Trophoblast cell (in vitro differentiated cells and primary cell): ENCODE results near the gene RPS21.

Experiments
- DNase-seq, 2 donors: peaks; one replicate each; pipeline ENCODE4 v3.0.0-alpha.2; 2016
- H2AFZ ChIP-seq: 2 replicates; pipeline ENCODE4 v1.6.1; 2013; ENCODE audit warnings: low read length, moderate library complexity, mild to moderate bottlenecking; ENCODE audit not compliant: insufficient read depth, poor library complexity
- H2AK5ac ChIP-seq: 2 replicates; pipeline ENCODE4 v1.6.1; 2013; ENCODE audit warnings: mild to moderate bottlenecking, low read length
- H2BK120ac ChIP-seq: 2 replicates; pipeline ENCODE4 v1.6.1; 2013; ENCODE audit warnings: low read length, mild to moderate bottlenecking, moderate library complexity; ENCODE audit not compliant: insufficient read depth, poor library complexity
- H2BK12ac ChIP-seq: 2 replicates; pipeline ENCODE4 v1.6.1; 2013; ENCODE audit warnings: mild to moderate bottlenecking, low read length, moderate library complexity
- H2BK5ac ChIP-seq: 2 replicates; pipeline ENCODE4 v1.6.1; 2013; ENCODE audit warnings: low read length, low read depth, moderate library complexity, mild to moderate bottlenecking; ENCODE audit not compliant: poor library complexity
- H3K14ac ChIP-seq: 2 replicates; pipeline ENCODE4 v1.6.1; 2013; ENCODE audit warnings: mild to moderate bottlenecking, low read length
- H3K18ac ChIP-seq: 2 replicates; pipeline ENCODE4 v1.6.1; 2013; ENCODE audit warnings: mild to moderate bottlenecking, low read length
- H3K23ac ChIP-seq: 2 replicates; pipeline ENCODE4 v1.6.1; 2013; ENCODE audit warnings: low read length
- H3K27ac ChIP-seq: 2 replicates; pipeline ENCODE4 v1.5.1; 2013; ENCODE audit warnings: low read depth, mild to moderate bottlenecking, inconsistent platforms, low read length, moderate library complexity
- H3K27me3 ChIP-seq: 2 replicates; pipeline ENCODE4 v1.6.1; 2013; ENCODE audit warnings: inconsistent platforms, mild to moderate bottlenecking, low read length, moderate library complexity; ENCODE audit not compliant: insufficient read depth
- H3K36me3 ChIP-seq, 2 experiments: 1 replicate in 1 of 2; 2 replicates in 1 of 2; pipeline ENCODE4 v1.6.1; 2013; ENCODE audit warnings: low read length in 2 of 2, mild to moderate bottlenecking in 2 of 2, moderate library complexity in 1 of 2; ENCODE audit not compliant: insufficient read depth in 2 of 2, control insufficient read depth in 1 of 2
- H3K4ac ChIP-seq: 2 replicates; pipeline ENCODE4 v1.6.1; 2013; ENCODE audit warnings: low read depth, mild to moderate bottlenecking, low read length, moderate library complexity
- H3K4me1 ChIP-seq, 2 experiments: 1 replicate in 1 of 2; 2 replicates in 1 of 2; pipeline ENCODE4 v1.6.1; 2013; ENCODE audit warnings: low read length in 2 of 2, mild to moderate bottlenecking in 2 of 2, moderate library complexity in 1 of 2; ENCODE audit not compliant: insufficient read depth in 2 of 2, control insufficient read depth in 1 of 2
- H3K4me2 ChIP-seq: 2 replicates; pipeline ENCODE4 v1.6.1; 2013; ENCODE audit warnings: inconsistent platforms, mild to moderate bottlenecking, low read length, moderate library complexity
- H3K4me3 ChIP-seq: 2 replicates; pipeline ENCODE4 v1.5.1; 2013; ENCODE audit warnings: mild to moderate bottlenecking, low read depth, low read length, inconsistent platforms
- H3K79me1 ChIP-seq: one replicate; pipeline ENCODE4 v1.6.1; 2013; ENCODE audit warnings: low read length
- H3K79me2 ChIP-seq: 2 replicates; pipeline ENCODE4 v1.6.1; 2013; ENCODE audit warnings: low read length, mild to moderate bottlenecking; ENCODE audit not compliant: control insufficient read depth, insufficient read depth, poor library complexity
- H3K9ac ChIP-seq: 2 replicates; pipeline ENCODE4 v1.6.1; 2013; ENCODE audit warnings: mild to moderate bottlenecking, low read length
- H3K9me3 ChIP-seq: 2 replicates; pipeline ENCODE4 v1.6.1; 2013; ENCODE audit warnings: low read depth, mild to moderate bottlenecking, control low read depth, inconsistent platforms, low read length; ENCODE audit not compliant: insufficient read depth
- H4K12ac ChIP-seq: 2 replicates; pipeline ENCODE4 v1.6.1; 2013; ENCODE audit warnings: low read depth, mild to moderate bottlenecking, low read length, moderate library complexity
- H4K8ac ChIP-seq: 2 replicates; pipeline ENCODE4 v1.6.1; 2013; ENCODE audit warnings: low read depth, mild to moderate bottlenecking, low read length, moderate library complexity
- H4K91ac ChIP-seq: one replicate; pipeline ENCODE4 v1.6.1; 2013; ENCODE audit warnings: low read depth, mild to moderate bottlenecking, low read length, moderate library complexity
- WGBS: extraction: QIAGEN DNeasy Blood & Tissue Kit; methylation state at CpG from one replicate; pipeline ENCODE4 v1.1.7; 2013; ENCODE audit warnings: missing lambda C conversion rate; ENCODE audit not compliant: insufficient read length, insufficient coverage; ENCODE audit errors: extremely low coverage; 5-methylcytosine and 5-hydroxymethylcytosine counted together

Gene RPS21

GRCh38 chr20:62417981-62418708, 31.2 kb downstream of the RPS21 start:
- H2BK5ac ChIP-seq: no peak overlapping the region
- no peak overlapping the region for H4K8ac ChIP-seq
- H4K91ac ChIP-seq: no peak overlapping the region
- H3K4me2 ChIP-seq: no peak overlapping the region
- no peak overlapping the region for H2AFZ ChIP-seq
- H3K9ac ChIP-seq: no peak overlapping the region
- H3K4me3 ChIP-seq: no peak overlapping the region
- no peak overlapping the region for H2BK120ac ChIP-seq
- no CpG with 5 or more reads among the region's 25 CpGs for WGBS
- H3K27me3 ChIP-seq: no peaks in the 10 kb centered on the region
- peaks cover 6 to 9% of the 10 kb centered on the region in 2 experiments for H3K36me3 ChIP-seq
- no peak overlapping the region for H3K4ac ChIP-seq
- H2BK12ac ChIP-seq: no peak overlapping the region
- no peak overlapping the region for H3K14ac ChIP-seq
- DNase-seq: no peak
- H3K27ac ChIP-seq: no peak overlapping the region
- H3K18ac ChIP-seq: no peak overlapping the region
- peaks cover 10 to 14% of the 10 kb centered on the region in 2 experiments for H3K4me1 ChIP-seq
- H2AK5ac ChIP-seq: no peak overlapping the region
- no peaks in the 10 kb centered on the region for H3K79me1 ChIP-seq
- no peak overlapping the region for H4K12ac ChIP-seq
- no peak overlapping the region for H3K23ac ChIP-seq
- peaks cover 11% of the 10 kb centered on the region for H3K9me3 ChIP-seq
- no peaks in the 10 kb centered on the region for H3K79me2 ChIP-seq

- WGBS: no CpG with 5 or more reads among the region's 19 CpGs
- Histone ChIP-seq H2AK5ac (no peak overlapping the region), H3K4me1 (peaks cover 10 to 14% of the 10 kb centered on the region in 2 experiments), H4K8ac (no peak overlapping the region), H3K4me2 (no peak overlapping the region), H3K9ac (no peak overlapping the region), H4K91ac (no peak overlapping the region), H3K79me1 (no peaks in the 10 kb centered on the region), H3K9me3 (peaks cover 11% of the 10 kb centered on the region), H2BK120ac (no peak overlapping the region), H4K12ac (no peak overlapping the region), H3K18ac (no peak overlapping the region), H3K36me3 (peaks cover 6 to 9% of the 10 kb centered on the region in 2 experiments), H3K27me3 (no peaks in the 10 kb centered on the region), H3K4me3 (no peak overlapping the region), H2AFZ (no peak overlapping the region), H3K23ac (no peak overlapping the region), H3K79me2 (no peaks in the 10 kb centered on the region), H2BK12ac (no peak overlapping the region), H3K27ac (no peak overlapping the region), H3K4ac (no peak overlapping the region), H2BK5ac (no peak overlapping the region), H3K14ac (no peak overlapping the region)
- no peak for DNase-seq
These were observed 32.0 kb downstream of the RPS21 start for GRCh38 chr20:62418709-62419487.

- WGBS: no CpG with 5 or more reads among the region's 9 CpGs
- Histone ChIP-seq H4K8ac (no peak overlapping the region), H3K27me3 (no peaks in the 10 kb centered on the region), H3K14ac (no peak overlapping the region), H4K91ac (no peak overlapping the region), H3K4me3 (no peak overlapping the region), H3K27ac (no peak overlapping the region), H3K79me1 (no peaks in the 10 kb centered on the region), H3K23ac (no peak overlapping the region), H3K4ac (no peak overlapping the region), H3K9me3 (peaks cover 8% of the 10 kb centered on the region), H3K4me2 (no peak overlapping the region), H3K18ac (no peak overlapping the region), H2BK5ac (no peak overlapping the region), H4K12ac (no peak overlapping the region), H3K4me1 (peaks cover 17 to 22% of the 10 kb centered on the region in 2 experiments), H3K79me2 (no peaks in the 10 kb centered on the region), H3K36me3 (peaks cover 6 to 8% of the 10 kb centered on the region in 2 experiments), H2AFZ (no peak overlapping the region), H2BK12ac (no peak overlapping the region), H3K9ac (no peak overlapping the region), H2AK5ac (no peak overlapping the region), H2BK120ac (no peak overlapping the region)
- no peak for DNase-seq
These were observed 32.9 kb downstream of the RPS21 start for GRCh38 chr20:62419759-62420158.

- H3K4me1 ChIP-seq: peaks cover 23 to 31% of the 10 kb centered on the region in 2 experiments
These were observed 34.2 kb downstream of the RPS21 start for GRCh38 chr20:62420846-62421715.

More at GRCh38 chr20:62420846-62421715, 34.2 kb downstream of the RPS21 start:
- Histone ChIP-seq H2BK5ac (no peak overlapping the region), H2AFZ (no peak overlapping the region), H3K9ac (no peak overlapping the region), H3K4me2 (no peak overlapping the region), H3K27ac (no peak overlapping the region), H4K12ac (no peak overlapping the region), H3K18ac (no peak overlapping the region), H4K91ac (no peak overlapping the region), H3K79me2 (peaks cover 3% of the 10 kb centered on the region), H3K4me3 (peak overlapping the region; percentile 39), H3K36me3 (peaks cover 4 to 5% of the 10 kb centered on the region in 2 experiments), H3K23ac (no peak overlapping the region), H3K14ac (no peak overlapping the region), H2BK120ac (no peak overlapping the region), H3K79me1 (no peaks in the 10 kb centered on the region), H3K4ac (no peak overlapping the region), H2AK5ac (no peak overlapping the region), H3K9me3 (peaks cover 7% of the 10 kb centered on the region), H4K8ac (no peak overlapping the region), H2BK12ac (no peak overlapping the region), H3K27me3 (no peaks in the 10 kb centered on the region)
- no CpG with 5 or more reads among the region's 24 CpGs for WGBS
- DNase-seq: peak; percentile 49 to 56
